Stimulated activated CD4-positive, alpha-beta T cell treated with anti-CD3 and anti-CD28 coated beads, Interleukin-2, amount 100 ng/mL, for 48 hours (primary cell): ENCODE results near the gene TEX2.
A peak's percentile ranks its signal among the peaks of the same experiment; 100 is the strongest.
"Not testable (repeated sequence)": the region's sequence is repeated elsewhere in the genome, so short reads cannot be mapped to it uniquely, and the experiment has no call there.

Experiments
- DNase-seq, 2 donors: peaks; one replicate each; pipeline ENCODE4 v3.0.0-alpha.2; 2020

Gene TEX2

DNA sequence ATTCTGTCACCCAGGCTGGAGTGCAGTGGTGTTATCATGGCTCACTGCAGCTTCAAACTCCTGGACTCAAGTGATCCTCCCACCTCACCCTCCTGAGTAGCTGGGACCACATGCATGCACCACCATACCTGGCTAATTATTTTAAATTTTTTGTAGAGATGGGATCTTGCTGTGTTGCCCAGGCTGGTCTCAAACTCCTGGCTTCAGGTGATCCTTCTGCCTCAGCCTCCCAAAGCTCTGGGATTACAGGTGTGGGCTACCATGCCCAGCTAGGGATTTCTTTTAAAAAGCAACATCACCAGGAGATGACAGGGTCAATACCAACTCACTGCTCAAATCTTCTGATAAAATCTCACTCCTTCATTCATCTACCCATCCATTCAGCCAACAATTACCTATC, 54.4 kb downstream of the TEX2 start:
- DNase-seq = not testable (repeated sequence)

DNA sequence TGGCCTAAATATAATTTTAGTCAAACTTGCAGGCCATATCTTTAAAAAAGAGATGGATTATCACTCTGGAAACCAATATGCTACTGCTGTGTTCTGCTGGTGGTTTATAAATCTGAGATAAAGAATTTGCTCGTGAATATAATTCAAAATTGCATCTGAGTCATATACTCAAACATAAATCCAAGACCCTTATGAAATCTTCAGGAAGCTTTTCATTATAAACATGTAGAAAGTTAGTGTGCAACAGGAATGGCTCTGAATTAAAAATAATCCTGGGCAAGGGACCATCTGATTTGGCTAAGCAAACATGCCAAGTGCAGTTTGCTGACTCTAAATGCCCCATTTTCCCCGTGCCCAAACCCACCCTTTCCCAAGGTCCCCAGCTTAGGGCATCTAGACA, 57.3 kb downstream of the TEX2 start:
- no peak for DNase-seq

DNA sequence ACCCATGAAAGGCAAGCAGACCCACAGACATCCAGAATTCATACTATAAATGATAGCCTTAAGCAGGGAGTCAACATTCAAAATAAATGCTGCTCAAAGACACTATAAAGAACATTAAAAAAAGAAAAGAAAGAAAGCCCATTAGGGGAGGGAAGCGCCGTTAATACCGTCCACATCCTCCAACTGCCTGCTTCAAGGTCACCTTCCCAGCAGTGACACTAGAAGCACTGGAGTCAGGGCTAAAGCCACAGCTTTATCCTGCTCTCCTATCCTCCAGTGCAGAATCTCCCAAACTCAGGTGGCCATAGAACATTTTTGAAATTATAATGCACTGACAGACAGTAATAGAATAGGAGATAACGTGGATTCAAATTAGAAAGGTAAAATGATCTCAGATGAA, 59.4 kb downstream of the TEX2 start:
- no peak for DNase-seq

DNA sequence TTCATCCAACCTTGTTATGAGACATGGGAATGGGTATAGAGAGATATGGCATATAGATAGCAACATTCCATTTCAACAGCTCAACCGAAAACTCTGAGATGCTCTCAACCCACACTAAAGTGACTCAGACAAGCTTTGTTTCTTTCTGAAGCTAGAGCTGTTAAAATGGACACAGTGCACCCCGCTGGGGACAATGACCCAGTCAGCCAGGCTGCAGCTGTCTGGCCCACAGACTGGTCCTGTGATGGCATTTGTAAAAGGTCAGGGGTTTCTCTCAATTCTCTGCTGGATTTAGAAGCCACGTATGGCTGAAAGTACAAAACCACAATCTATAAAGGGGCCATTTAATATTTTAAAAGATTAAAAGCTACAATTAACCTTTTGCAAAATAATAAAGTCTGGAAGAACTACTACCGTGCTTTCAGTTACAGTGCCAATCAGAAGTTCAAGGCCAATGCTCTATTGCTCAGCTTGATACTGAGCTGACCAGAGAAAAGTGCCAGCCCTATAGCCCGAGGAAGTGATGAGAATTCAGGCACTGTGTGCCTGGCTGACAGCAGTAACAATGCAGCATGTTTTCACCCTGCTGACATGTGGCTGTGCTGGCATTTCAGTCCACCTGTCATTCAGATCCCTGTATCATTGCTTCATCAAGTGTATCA, 60.2 kb downstream of the TEX2 start:
- DNase-seq = no peak

DNA sequence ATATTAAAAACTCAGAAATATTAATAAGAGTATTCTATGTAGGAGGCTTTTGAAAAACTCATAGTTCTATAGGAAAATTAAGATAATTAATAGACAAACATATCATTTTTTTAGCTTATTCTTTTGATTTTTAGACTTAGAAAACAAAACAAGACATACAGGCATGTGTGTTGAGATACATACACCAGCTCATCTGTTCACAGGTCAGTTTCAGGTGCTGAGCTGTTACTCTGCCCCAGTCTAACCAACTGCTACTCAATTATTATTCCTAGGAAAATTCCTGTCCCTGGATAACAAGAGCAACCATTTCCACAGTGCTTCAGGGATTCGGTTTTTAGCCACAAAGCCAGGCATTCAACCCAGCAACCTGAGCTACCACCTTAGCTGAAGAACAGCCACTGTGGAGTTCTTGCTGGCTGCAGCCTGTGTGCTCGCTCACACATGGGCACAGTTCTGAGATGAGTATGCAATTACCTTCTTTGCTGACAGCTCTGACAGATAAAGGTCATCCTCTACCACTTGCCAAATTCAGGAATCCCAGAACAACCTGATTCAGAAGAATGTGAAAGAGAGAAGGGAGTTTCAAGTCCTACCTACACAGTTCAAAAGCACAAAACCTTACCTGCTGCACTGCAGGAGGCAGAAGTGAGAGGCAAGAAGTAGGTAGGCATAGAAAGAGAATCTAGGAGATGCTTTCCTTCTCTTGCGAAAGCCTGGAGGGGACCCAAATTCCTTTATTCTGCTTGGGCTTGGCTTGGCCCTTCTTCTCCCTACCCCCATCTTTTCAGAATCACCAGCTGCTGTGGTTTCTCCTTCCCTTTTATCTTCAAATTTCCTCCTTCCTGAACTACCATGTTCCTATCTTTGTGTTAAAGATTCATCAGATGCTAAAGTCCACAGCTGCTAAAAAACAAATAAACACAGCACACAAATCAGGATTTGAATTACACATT, 62.7 kb downstream of the TEX2 start:
- peak in 1 of 2 donors; percentile 10 for DNase-seq

DNA sequence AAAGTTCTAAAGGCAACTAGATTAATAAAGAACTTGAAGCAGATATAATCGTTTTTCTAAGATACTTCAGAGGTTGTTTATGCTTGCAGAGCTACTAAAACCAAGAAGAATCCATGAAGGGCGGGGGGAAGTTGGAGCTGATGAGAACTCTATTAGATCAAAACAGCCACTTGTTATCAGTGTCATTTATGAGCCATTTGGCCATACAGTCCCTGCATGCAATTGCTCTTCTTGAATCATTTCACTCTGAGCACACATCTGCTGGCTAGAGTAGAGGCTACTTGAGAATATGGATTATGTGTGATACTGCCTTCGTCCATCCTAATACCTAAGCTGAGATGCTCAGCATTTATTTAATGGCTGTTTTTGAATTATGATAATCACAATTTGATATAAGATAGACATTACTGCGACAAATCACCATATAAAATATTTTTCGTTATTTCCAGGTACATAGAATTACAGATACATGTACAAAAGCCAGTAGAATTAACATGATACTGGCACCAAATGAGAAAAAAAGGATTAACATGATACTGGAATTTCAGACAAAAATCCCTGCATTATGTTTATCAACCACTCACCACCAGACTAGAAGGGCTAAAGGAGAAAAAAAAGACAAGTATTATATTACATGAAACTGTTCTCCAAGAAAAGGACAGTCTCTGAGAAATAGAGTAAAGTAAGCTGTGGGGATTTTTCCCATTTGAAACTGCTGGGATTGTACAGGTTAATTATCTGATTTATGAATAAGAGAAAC, 64.5 kb downstream of the TEX2 start:
- no peak for DNase-seq

DNA sequence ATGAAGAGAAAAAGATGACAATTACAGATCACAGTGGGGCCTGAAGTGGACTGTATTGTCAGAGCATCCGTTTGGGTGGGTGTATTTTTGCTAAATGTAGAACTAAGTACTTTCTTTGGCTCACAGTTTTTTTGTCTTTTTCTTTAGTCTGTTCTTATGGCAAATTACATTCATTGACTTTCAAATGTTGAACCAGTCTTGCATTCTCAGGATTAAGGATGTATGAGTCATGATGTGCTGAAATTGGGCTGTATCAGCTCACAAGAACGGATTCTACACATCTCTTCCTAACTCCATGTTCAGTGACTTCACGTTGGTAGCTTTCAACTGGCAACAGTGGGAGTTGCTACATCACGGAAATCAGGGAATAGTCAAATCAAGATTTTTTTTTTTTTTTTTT, 66.5 kb downstream of the TEX2 start:
- DNase-seq = no peak

DNA sequence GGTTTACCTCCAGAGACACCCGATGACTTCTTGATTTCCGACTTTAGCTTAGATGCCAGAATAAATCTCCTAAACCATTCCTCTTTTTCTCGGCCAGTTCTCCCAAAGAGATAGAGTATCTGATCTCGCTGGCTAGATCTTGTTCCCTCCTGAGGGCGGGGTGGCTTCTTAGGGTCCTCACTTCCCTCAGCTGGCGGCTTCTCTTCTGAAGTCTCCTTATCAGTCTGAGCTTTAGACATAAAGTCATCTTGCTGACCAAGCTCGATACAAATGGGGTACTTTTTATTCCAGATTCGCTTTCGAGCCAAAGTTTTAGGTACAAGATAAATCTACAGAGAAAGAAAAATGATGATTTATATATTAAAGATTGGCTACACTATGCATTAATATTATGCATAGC, 69.5 kb downstream of the TEX2 start:
- DNase-seq = no peak

DNA sequence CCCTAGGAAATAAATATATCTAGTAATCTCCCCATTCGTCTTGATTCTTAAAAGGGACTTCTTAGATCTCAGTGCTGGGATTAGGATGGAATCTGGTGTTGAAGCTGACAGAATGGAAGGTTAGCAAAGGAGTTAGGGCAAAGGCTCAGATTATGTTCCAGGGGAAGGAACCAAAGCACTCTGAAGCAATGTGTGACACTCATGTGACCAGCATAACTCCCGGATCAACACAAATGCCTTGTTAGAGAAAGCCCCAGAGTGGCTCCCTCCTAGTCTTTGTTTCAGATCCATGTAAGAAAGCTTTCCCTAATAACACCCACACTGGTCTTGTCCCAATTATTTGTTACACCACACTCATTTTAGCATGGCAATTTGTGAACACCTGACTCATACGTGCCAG, 70.5 kb downstream of the TEX2 start:
- DNase-seq = no peak

DNA sequence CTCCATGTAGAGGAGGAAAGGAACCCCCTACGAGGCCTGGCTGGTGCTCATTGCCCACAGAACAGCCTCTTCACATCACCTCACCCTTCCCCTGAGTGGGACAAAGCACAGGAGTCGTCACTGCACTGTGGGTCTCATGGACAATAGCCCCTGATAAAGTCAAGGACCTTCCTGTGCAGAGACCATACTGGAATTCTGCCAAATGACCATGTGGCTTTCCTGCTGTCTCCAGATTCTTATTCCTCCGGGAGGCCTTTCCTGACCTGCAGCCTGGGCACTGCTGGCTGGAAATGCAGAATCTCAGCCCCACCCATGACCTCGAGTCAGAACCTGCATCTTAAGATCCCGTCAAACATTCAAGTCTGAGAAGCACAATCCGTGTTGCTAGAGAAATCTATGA, 72.6 kb downstream of the TEX2 start:
- no peak for DNase-seq

DNA sequence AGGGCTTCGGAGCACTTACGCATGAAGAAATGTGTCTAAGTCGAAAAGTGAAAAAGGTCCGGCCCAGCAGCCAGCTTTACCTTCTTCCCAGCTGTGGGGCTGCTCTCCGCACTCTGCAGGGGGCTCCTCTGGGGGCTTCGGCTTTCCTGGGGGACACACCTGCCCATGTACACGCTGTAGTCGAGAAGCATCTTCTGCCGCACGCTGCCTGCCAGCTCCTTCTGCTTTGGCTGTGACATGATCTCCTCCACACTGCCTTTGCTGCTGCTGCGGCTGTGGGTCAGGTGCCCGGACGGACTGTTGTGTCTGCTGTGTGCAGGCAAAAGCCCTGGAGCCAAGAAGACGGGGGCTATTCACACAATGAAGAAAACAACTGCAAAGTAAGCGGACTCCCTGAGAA, 75.0 kb downstream of the TEX2 start:
- no peak for DNase-seq

DNA sequence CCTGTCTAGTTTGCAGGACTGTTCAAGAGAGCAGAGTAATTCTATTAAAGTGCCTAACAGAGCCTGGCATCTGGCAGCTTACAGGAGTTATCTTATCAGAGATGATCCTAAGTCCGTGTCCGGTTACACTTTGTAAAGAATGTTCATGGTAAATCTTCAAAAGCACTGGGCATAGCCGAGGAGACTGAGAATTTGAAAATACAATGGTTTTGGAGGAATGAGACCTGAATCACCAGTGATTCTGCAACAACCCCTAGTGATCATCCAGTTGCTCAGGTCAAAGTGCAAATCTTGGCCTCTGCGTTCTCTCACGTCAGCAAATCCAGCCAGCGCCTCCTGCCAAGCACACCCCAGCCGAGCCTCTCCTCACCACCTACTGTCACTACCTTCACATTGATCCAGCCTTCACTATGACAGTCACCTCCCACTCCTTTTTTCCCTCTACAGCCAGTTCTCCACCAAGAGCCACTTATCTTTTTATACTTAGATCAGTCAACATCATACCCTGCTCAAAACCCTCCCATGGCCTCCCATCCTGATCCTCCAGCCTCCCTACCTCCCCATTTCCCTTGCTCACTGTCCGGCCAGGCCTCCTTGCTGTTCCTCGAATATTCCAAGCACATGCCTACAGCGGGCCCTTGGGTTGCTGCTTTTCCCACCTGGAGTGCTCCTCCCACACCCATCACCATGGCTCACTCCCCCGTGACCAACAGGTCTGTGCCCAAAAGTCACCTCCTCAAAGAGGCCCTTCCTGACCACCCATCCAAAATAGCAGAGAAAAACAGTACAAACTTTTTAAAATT, 75.8 kb downstream of the TEX2 start:
- DNase-seq = no peak

DNA sequence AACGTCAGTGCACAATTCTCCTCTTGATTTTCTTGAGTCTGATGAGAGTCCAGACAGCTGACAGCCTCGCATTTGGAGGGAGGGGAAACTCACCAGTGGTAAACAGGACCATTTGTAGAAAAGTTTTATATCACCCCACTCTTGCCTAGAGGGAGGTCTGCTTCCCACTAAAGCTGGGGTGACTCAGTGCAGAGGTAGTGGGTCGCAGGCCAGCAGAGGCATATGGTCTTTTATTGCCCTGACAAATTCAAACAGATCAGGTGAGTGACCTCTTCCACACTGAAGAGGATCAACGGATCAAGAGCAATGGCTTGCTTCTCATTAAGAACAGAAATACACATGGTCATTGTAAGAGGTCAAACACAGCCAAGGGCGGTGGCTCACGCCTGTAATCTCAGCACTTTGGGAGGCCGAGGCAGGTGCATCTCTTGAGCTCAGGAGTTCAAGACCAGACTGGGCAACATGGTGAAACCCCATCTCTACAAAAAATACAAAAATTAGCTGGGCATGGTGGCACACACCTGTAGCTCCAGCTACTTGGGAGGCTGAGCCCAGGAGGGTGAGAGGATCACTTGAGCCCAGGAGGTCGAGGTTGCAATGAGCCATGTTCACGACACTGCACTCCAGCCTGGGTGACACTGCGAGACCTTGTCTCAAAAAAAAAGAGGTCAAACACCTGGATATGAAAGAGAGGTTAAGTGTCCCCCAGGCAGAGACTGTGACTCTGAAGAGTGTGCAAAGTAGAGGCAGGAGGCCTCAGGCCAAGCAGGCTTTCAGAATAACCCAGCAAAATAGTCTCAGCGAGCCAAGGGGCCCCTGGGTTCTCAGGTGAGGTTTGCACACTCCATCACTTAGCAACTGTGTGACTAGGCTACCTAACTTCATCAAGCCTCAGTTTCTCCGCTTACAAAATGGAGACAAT, 76.6 kb downstream of the TEX2 start:
- DNase-seq = no peak

DNA sequence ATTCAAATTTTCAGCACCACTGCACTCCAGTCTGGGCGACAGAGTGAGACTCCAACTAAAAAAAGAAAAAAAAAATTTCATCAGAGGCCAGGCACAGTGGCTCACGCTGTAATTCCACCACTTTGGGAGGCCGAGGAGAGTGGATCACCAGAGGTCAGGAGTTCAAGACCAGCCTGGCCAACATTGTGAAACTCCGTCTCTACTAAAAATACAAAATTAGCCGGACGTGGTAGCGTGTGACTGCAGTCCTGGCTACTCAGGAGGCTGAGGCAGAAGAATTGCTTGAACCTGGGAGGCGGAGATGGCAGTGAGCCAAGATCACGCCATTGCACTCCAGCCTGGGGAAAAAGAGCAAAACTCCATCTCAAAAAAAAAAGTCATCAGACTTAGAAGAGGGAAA, 77.5 kb downstream of the TEX2 start:
- DNase-seq = not testable (repeated sequence)

DNA sequence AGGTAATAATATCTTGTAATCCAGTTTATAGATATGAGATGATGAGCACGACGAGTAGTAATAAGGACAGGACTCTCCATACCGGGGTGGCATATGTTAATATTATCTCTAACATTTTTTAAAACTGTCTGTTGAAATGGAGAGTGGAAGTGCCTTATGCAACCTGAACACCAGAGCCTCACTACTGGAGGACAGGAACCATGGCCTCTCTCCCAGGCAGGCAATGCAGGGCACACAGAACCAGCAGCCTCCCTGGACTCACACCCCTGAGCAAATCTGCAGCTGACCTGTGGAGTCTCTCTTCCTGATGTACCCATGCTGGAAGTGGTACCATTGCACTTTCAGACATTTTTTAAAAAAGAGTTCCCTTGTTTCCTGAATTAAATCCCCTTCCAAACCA, 78.0 kb downstream of the TEX2 start:
- DNase-seq = no peak

DNA sequence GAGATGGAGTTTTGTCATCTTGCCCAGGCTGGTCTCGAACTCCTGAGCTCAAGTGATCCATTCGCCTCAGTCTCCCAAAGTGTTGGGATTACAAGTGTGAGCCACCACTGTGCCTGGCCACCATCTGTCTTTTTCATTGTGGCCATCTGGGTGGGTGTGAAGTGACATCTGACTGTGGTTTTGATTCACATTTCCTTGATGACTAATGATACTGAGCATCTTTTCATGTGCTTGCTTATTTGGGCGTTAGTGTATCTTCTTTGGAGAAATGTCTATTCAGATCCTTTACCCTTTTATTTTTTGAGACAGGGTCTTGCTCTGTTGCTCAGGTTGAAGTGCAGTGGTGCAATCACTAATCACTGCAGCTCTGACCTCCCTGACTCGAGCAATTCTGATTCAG, 79.2 kb downstream of the TEX2 start:
- DNase-seq = peak in 1 of 2 donors; percentile 7

DNA sequence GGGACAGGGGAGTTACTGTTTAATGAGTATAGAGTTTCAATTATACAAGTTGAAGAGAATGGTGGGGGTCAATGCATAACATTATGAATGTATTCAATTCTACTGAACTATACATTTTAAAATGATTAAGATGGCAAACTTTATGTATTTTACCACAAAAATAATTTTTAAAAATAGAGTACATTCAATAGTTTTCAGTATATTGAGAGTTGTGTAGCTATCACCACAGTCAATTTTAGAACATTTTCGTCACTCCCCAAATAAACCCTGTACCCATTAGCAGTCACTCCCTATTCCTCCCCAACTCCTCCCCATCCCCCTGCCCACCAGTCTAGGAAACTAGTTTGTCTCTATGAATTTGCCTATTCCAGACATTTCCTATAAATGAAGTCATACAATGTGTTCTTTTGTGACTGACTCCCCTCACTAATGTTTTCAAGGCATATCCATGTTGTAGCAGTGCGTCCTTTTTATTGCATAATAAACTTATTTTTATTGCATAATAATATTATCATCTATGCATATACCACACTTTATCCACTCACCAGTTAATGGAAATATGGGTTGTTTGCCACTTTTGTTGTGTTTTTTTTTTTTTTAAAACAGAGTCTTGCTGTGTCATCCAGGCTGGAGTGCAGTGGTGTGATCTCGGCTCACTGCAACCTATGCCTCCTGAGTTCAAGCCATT, 80.6 kb downstream of the TEX2 start:
- no peak for DNase-seq

DNA sequence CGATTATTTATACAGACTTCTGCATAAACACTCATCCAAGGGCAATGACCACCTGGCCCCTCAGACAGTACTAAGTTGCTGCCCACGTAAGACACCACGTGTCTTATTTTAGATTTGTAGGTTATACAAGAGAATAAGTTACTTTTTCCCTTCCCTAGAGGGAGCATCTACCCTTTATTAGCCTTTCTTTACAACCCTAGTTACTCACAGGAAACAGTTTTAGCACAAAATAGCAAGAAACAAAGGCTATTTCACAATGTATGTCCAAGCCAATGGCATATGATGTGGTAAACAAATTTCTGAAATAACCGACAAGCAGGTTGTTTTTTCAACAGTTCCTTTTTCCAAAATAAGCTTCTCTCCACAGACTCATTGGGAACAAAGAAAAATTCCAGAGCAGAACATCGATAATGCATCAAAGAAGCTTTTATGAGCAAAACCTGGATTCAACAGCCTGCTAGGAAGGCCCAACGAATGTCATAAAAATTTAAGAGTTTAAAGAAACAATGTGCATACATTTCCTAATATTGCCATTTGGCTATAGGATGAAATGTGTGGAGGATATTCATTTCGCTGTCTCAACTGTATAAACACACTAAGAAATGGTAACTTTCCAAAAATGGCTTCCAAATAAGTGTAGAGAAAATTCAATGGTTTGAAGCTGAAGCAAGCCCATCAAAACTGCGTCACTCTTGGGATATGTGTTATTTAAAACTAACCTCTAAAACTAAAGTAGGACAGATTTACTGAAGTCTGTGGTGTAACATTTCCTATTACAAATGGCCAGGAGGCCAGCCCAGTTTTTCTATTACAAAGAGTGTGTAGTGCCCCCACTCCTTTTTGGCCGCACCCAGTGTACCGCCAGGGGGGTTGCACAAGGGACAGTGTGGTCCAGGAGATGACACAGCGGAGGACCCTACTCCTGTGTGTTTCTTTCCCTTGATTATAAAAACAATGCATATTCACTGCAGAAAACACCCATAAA, 82.7 kb downstream of the TEX2 start:
- DNase-seq = no peak

DNA sequence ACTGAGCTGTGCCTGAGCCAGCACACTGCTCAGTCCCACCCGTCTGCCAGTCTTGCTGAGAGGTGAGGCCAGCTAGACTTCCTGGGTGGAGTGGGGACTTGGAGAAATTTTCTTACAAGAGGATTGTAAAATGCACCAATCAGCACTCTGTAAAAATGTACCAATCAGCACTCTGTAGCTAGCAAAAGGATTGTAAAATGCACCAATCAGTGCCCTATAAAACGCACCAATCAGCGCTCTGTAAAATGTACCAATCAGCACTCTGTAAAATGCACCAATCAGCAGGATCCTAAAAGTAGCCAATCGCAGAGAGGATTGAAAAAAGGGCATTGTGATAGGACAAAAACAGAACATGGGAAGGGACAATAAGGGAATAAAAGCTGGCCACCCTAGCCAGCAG, 84.0 kb downstream of the TEX2 start:
- DNase-seq = not testable (repeated sequence)
